Sigmoid colon (tissue), 7 donors: ENCODE results near the gene ABCF2. TPM values are rescaled to one million over a fixed set of nuclear protein-coding genes. Genes with fewer than 3 reads are reported as not detected.

Source experiments
- DNase-seq: peaks from one replicate; pipeline ENCODE4 v3.0.0-alpha.2; 2019
- H3K27ac ChIP-seq, 4 donors: fragments of 200-600 bp; sonication (generic); one replicate each; pipeline ENCODE4 v1.5.1; 2016 to 2019; ENCODE audit warnings: mild to moderate bottlenecking in 1 of 4
- H3K27me3 ChIP-seq, 3 donors: fragments of 200-600 bp; sonication (generic); one replicate each; pipeline ENCODE4 v1.5.1; 2019; ENCODE audit warnings: mild to moderate bottlenecking in 1 of 3
- H3K36me3 ChIP-seq, 4 donors: fragments of 200-600 bp; sonication (generic); one replicate each; pipeline ENCODE4 v1.5.1; 2016 to 2019
- H3K4me1 ChIP-seq, 4 donors: fragments of 200-600 bp; sonication (generic); one replicate each; pipeline ENCODE4 v1.5.1; 2017 to 2019
- H3K4me3 ChIP-seq, 4 donors: fragments of 200-600 bp; sonication (generic); one replicate each; pipeline ENCODE4 v1.5.1; 2017 to 2019; ENCODE audit warnings: mild to moderate bottlenecking in 2 of 4, moderate library complexity in 1 of 4
- H3K9me3 ChIP-seq, 4 donors: fragments of 200-600 bp in 3 of 4; sonication (generic) in 3 of 4; one replicate each; pipeline versions ENCODE4 v1.5.1 to v1.6.1; 2013 to 2019
- EP300 ChIP-seq, 4 donors: sonication (generic); formaldehyde crosslinking; IDR thresholded peaks; one replicate each; pipeline ENCODE4 v1.6.1; 2017; ENCODE audit warnings: antibody characterized with exemption in 4 of 4
- POLR2A ChIP-seq, 2 donors: fragments of 450-650 bp; IDR thresholded peaks; one replicate each; pipeline ENCODE4 v1.6.1; 2016; ENCODE audit warnings: antibody characterized with exemption in 2 of 2, mild to moderate bottlenecking in 2 of 2, moderate library complexity in 2 of 2
- POLR2AphosphoS5 ChIP-seq, 4 donors: sonication (generic); formaldehyde crosslinking; IDR thresholded peaks; one replicate each; pipeline ENCODE4 v1.6.1; 2017; ENCODE audit warnings: antibody characterized with exemption in 4 of 4
- WGBS, 2 donors: extraction: QIAGEN DNeasy Blood & Tissue Kit; methylation state at CpG; one replicate each; pipeline ENCODE4 v1.1.7; 2013; 5-methylcytosine and 5-hydroxymethylcytosine counted together
- intact Hi-C: fragments of 100-400 bp; cut with DNase I; formaldehyde crosslinking; loops from one replicate; pipeline ENCODE4 v1.15.1; 2023
- polyA plus RNA-seq, 3 donors: library from polyadenylated mRNA; stranded (reverse); fragments of 200-250 nt; gene quantifications; one replicate each; pipeline ENCODE4 v1.2.3, GENCODE V29; 2013
- total RNA-seq, 4 donors: library from RNA; depleted of rRNA; stranded (reverse); fragments of >200 nt; gene quantifications; one replicate each; pipeline ENCODE4 v1.1.0, GENCODE V29; 2016
- TF ChIP-seq, protein P1 (sequence below), 4 experiments: fragments of 450-650 bp in 3 of 4; fragments of 200-600 bp in 1 of 4; IDR thresholded peaks; one replicate each; pipeline ENCODE4 v1.5.1; 2016 to 2019; ENCODE audit warnings: antibody characterized with exemption in 4 of 4, mild to moderate bottlenecking in 3 of 4, moderate library complexity in 2 of 4
- donor health status: healthy with polysubstance abuse.
- donor health status: Bipolar disorder and iron deficiency.
- donor health status: healthy.

ABCF2 gene
- total and polyA plus RNA-seq, 7 donors: 18.3 to 34.6 (median 28.2) TPM

DNA sequence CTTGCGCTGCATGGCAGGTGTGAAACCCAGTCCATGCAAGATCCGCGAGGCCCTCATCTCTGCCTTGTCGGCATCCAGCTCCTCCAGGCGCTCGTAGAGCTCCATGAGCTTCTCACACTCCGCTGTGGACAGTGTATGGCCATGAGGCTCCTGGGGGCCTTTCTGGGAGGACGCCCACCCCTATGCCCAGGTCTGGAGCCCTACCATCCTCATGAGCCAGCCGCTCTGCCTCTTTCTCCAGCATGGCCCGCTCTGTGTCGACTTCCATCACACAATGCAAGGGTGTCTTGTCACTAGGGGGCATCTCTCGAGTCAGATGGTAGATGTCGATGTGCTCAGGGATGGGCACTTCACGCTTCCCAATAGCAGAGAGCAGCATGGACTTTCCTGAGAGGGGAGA, 3.3 kb downstream of the ABCF2 start:
- Histone ChIP-seq H3K36me3 (peaks cover 32 to 68% (median 42%) of the 10 kb centered on the region in 4 donors), H3K27me3 (no peaks in the 10 kb centered on the region), H3K27ac (no peak overlapping the region), H3K9me3 (no peaks in the 10 kb centered on the region), H3K4me1 (peaks cover 0 to 28% (median 20%) of the 10 kb centered on the region in 4 donors), H3K4me3 (no peak overlapping the region)
- intact Hi-C loops: no loop called here
- no peak for TF ChIP-seq EP300 (IDR thresholded peaks at IDR 0.05)
- no peak for TF ChIP-seq POLR2AphosphoS5 (IDR thresholded peaks at IDR 0.05)
- no peak for TF ChIP-seq POLR2A (IDR thresholded peaks at IDR 0.05)
- TF ChIP-seq, protein P1, sequence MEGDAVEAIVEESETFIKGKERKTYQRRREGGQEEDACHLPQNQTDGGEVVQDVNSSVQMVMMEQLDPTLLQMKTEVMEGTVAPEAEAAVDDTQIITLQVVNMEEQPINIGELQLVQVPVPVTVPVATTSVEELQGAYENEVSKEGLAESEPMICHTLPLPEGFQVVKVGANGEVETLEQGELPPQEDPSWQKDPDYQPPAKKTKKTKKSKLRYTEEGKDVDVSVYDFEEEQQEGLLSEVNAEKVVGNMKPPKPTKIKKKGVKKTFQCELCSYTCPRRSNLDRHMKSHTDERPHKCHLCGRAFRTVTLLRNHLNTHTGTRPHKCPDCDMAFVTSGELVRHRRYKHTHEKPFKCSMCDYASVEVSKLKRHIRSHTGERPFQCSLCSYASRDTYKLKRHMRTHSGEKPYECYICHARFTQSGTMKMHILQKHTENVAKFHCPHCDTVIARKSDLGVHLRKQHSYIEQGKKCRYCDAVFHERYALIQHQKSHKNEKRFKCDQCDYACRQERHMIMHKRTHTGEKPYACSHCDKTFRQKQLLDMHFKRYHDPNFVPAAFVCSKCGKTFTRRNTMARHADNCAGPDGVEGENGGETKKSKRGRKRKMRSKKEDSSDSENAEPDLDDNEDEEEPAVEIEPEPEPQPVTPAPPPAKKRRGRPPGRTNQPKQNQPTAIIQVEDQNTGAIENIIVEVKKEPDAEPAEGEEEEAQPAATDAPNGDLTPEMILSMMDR (IDR thresholded peaks at IDR 0.05): no peak
- WGBS, 2 donors: 96 to 97% methylated on average over 14 of the region's 14 CpGs
- no peak for DNase-seq

DNA sequence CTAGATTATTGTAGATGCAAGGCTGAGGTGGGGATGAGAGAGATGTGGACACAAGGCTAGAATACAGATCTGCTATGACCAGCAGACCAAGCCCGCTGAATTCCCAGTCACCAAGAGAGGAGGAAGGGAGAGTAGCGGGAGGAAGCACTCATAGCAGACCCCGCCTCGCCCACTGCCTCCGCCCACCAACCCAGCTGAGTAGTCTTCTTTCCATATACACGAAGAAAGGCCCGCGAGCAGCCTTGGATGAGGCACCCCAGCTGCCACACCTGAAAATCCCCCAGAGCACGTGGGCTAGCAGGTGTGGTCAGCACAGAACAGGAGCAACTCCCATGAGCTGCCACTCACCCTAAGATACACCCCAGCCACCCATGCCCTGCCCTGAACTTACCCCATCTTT, 8.8 kb downstream of the ABCF2 start:
- Histone ChIP-seq H3K4me3 (no peak overlapping the region), H3K36me3 (peaks cover 67 to 100% (median 72%) of the 10 kb centered on the region in 4 donors), H3K27ac (no peak overlapping the region), H3K4me1 (no peaks in the 10 kb centered on the region), H3K9me3 (no peaks in the 10 kb centered on the region), H3K27me3 (no peaks in the 10 kb centered on the region)
- WGBS, 2 donors: 90 to 95% methylated on average over 9 of the region's 9 CpGs
- TF ChIP-seq POLR2A (IDR thresholded peaks at IDR 0.05) (no peak), EP300 (IDR thresholded peaks at IDR 0.05) (no peak), POLR2AphosphoS5 (IDR thresholded peaks at IDR 0.05) (no peak)
- TF ChIP-seq, protein P1 (IDR thresholded peaks at IDR 0.05): no peak
- no peak for DNase-seq
- intact Hi-C loops: no loop called here

DNA sequence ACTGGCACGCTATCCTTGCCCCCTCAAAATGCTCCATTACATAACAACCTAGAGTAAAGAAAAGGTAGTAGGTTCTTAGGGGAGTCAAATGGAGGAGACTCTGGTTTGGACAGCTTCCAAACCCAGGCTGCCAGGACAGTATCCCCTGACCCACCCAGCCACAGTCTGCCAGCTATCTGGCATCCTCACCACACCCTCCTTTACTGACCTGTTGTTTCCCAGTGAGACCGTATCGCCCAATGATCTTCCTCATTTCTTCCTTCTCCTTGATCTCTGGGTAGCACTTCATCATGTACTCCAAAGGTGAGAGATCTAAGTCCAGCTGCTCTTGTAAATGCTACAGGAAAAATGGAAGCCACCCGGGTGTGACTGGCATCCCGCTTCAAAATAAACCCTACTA, 11.6 kb downstream of the ABCF2 start:
- no peak overlapping the region for H3K4me3 ChIP-seq
- H3K36me3 ChIP-seq: peaks cover 55 to 82% (median 58%) of the 10 kb centered on the region in 4 donors
- H3K4me1 ChIP-seq: no peaks in the 10 kb centered on the region
- TF ChIP-seq POLR2A (IDR thresholded peaks at IDR 0.05): no peak
- no peak for TF ChIP-seq EP300 (IDR thresholded peaks at IDR 0.05)
- TF ChIP-seq, protein P1 (IDR thresholded peaks at IDR 0.05): no peak
- TF ChIP-seq POLR2AphosphoS5 (IDR thresholded peaks at IDR 0.05): no peak
- intact Hi-C loops: no loop called here
- no peaks in the 10 kb centered on the region for H3K9me3 ChIP-seq
- no peaks in the 10 kb centered on the region for H3K27me3 ChIP-seq
- DNase-seq: no peak
- no peak overlapping the region for H3K27ac ChIP-seq
- WGBS, 2 donors: 52 to 87% methylated on average over 5 of the region's 5 CpGs

DNA sequence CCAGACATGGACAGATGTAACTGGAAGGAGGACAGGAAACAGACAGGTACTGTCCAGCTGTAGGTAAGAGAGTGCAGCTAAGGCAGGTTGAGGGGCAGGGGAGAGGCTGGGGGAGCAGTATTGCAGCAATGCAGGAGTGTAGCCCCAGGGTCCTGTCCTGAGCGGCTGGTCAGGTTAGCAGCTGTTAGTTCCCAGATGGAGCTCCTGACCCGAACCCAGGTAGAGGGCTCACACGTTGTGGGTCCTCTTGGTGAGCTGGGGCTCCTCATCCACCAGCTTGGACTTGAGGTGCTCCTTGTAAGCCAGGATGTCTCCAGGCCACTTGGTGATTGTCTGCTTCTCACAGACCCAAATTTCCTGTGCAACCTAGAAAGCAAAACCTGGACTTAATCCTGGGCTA, 13.2 kb downstream of the ABCF2 start:
- TF ChIP-seq POLR2AphosphoS5 (IDR thresholded peaks at IDR 0.05): no peak
- DNase-seq: no peak
- intact Hi-C loops: no loop called here
- H3K4me3 ChIP-seq: no peak overlapping the region
- no peaks in the 10 kb centered on the region for H3K27me3 ChIP-seq
- H3K27ac ChIP-seq: no peak overlapping the region
- H3K36me3 ChIP-seq: peaks cover 42 to 67% (median 50%) of the 10 kb centered on the region in 4 donors
- H3K9me3 ChIP-seq: no peaks in the 10 kb centered on the region
- WGBS, 2 donors: 84 to 92% methylated on average over 3 of the region's 3 CpGs
- no peaks in the 10 kb centered on the region for H3K4me1 ChIP-seq

DNA sequence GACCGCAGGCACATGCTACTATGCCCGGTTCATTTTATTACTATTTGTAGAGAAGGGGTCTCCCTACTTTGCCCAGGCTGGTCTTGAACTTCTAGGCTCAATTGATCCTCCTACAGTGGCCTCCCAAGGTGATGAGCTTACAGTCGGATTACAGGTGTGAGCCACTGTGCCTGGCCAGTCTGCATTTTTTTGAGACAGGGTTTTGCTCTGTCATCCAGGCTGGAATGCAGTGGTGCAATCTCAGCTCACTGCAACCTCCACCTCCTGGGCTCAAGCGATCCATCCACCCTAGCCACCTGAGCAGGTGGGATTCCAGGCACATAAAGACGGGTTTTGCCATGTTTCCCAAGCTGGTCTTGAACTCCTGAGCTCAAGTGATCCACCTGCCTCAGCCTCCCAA, 14.4 kb downstream of the ABCF2 start:
- Histone ChIP-seq H3K9me3 (no peaks in the 10 kb centered on the region), H3K27me3 (no peaks in the 10 kb centered on the region)
- intact Hi-C loops: no loop called here

More for the DNA sequence above, 14.4 kb downstream of the ABCF2 start:
- Histone ChIP-seq H3K27ac (no peak overlapping the region), H3K4me3 (no peak overlapping the region), H3K4me1 (no peaks in the 10 kb centered on the region), H3K36me3 (peaks cover 30 to 55% (median 38%) of the 10 kb centered on the region in 4 donors)
- DNase-seq: no peak
- TF ChIP-seq POLR2A (IDR thresholded peaks at IDR 0.05) (no peak), EP300 (IDR thresholded peaks at IDR 0.05) (no peak), POLR2AphosphoS5 (IDR thresholded peaks at IDR 0.05) (no peak)
- TF ChIP-seq, protein P1 (IDR thresholded peaks at IDR 0.05): no peak
- 79 to 93% methylated on average over 5 of the region's 5 CpGs for WGBS, 2 donors
